ENCODE measurements around the gene KNCN.

The KNCN gene

DNA sequence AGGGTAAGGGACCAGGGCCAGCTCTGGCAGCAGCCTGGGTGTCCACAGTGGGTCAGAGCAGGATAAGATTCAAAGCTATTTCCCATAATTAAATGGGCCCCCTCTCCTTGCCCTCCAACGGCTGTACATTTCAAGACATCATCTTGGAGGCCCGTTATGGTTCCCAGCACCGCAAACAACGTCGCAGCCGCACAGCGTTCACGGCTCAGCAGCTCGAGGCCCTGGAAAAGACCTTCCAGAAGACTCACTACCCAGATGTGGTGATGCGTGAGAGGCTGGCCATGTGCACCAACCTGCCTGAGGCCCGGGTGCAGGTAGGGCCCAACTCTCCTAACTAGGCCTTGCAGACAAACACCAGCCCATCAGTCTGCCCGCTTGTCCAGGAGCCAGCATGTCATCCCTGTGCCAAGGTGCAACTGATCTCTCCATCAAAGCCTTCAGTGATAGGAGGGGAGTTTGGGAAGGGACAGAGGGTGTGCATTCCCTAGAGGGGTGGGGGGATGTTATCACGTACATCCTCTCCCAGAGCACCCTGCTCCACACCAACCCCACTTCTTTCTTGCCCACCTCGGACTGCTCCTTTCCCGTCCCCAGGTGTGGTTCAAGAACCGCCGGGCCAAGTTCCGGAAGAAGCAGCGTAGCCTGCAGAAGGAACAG lies 41.0 kb downstream of the KNCN start:
- TF ChIP-seq TAF1 (IDR thresholded peaks at IDR 0.05; ENCODE audit: borderline replicate concordance, insufficient read depth, low read length) (no peak), FOXP2 (optimal IDR thresholded peaks at IDR 0.05; ENCODE audit: borderline replicate concordance, extremely low read depth, extremely low read length, insufficient read depth) (no peak), SIN3A (IDR thresholded peaks at IDR 0.05; ENCODE audit: borderline replicate concordance, insufficient read depth, low read length) (no peak), POLR2AphosphoS5 (IDR thresholded peaks at IDR 0.05; ENCODE audit: low read depth, low read length) (no peak)
- TF ChIP-seq, protein P1, sequence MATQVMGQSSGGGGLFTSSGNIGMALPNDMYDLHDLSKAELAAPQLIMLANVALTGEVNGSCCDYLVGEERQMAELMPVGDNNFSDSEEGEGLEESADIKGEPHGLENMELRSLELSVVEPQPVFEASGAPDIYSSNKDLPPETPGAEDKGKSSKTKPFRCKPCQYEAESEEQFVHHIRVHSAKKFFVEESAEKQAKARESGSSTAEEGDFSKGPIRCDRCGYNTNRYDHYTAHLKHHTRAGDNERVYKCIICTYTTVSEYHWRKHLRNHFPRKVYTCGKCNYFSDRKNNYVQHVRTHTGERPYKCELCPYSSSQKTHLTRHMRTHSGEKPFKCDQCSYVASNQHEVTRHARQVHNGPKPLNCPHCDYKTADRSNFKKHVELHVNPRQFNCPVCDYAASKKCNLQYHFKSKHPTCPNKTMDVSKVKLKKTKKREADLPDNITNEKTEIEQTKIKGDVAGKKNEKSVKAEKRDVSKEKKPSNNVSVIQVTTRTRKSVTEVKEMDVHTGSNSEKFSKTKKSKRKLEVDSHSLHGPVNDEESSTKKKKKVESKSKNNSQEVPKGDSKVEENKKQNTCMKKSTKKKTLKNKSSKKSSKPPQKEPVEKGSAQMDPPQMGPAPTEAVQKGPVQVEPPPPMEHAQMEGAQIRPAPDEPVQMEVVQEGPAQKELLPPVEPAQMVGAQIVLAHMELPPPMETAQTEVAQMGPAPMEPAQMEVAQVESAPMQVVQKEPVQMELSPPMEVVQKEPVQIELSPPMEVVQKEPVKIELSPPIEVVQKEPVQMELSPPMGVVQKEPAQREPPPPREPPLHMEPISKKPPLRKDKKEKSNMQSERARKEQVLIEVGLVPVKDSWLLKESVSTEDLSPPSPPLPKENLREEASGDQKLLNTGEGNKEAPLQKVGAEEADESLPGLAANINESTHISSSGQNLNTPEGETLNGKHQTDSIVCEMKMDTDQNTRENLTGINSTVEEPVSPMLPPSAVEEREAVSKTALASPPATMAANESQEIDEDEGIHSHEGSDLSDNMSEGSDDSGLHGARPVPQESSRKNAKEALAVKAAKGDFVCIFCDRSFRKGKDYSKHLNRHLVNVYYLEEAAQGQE (IDR thresholded peaks at IDR 0.05; ENCODE audit: insufficient read depth in 1 of 2, low read depth in 2 of 2, low read length in 2 of 2), result no peak

DNA sequence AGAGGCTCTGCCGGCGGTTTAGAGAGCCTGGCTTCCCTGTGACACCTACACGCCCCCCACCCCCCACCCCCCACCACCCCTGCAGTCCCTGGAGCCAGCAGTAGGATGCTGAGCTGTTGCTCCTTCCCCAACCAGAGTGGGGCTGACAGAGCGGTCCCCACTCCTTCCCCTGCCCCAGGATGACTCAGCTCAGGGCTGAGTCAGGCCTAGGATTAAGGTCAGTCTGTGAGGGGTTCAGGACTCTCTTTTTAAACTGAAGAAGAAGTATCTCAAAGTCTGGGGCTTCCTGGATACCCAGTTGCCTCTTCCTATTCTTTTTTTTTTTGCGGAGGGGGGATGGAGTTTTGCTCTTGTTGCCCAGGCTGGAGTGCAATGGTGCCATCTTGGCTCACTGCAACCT lies 42.7 kb downstream of the KNCN start:
- TF ChIP-seq POLR2AphosphoS5 (IDR thresholded peaks at IDR 0.05; ENCODE audit: low read depth, low read length) (no peak), FOXP2 (optimal IDR thresholded peaks at IDR 0.05; ENCODE audit: borderline replicate concordance, extremely low read depth, extremely low read length, insufficient read depth) (no peak), TAF1 (IDR thresholded peaks at IDR 0.05; ENCODE audit: borderline replicate concordance, insufficient read depth, low read length) (no peak), SIN3A (IDR thresholded peaks at IDR 0.05; ENCODE audit: borderline replicate concordance, insufficient read depth, low read length) (no peak)
- TF ChIP-seq, protein P1 (IDR thresholded peaks at IDR 0.05; ENCODE audit: insufficient read depth in 1 of 2, low read depth in 2 of 2, low read length in 2 of 2), result no peak

DNA sequence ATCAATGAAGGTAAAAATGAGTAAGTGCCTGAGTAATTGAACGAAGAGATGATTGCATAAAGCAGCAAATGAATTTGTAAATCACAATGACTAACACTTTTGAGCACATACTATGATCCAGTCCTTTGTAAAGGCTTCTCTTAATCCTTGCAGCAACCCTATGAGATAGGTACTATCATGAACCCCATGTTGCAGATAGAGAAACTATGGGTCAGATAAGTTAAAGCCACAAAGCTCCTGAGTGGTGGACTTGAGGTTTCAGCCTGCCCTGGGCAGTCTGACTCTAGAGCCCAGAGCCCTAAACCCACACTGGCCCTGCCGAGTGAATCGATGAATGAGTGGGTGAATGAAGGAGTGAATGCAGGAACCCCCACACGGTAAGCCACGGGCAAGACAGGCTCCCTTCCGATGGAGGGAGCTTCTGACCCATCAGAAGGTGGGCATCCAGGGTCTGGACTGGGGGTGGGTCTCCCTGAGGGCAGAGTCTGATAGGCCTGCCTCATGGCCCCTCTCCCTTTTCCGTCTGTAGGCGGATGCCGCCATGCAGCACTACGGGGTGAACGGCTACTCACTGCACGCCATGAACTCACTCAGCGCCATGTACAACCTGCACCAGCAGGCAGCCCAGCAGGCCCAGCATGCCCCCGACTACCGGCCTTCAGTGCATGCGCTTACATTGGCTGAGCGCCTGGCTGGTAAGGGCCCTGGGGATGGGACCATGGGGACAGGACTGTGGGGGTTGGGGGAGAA lies 44.8 kb downstream of the KNCN start:
- TF ChIP-seq FOXP2 (optimal IDR thresholded peaks at IDR 0.05; ENCODE audit: borderline replicate concordance, extremely low read depth, extremely low read length, insufficient read depth) (no peak), SIN3A (IDR thresholded peaks at IDR 0.05; ENCODE audit: borderline replicate concordance, insufficient read depth, low read length) (no peak), TAF1 (IDR thresholded peaks at IDR 0.05; ENCODE audit: borderline replicate concordance, insufficient read depth, low read length) (no peak), POLR2AphosphoS5 (IDR thresholded peaks at IDR 0.05; ENCODE audit: low read depth, low read length) (no peak)
- TF ChIP-seq, protein P1 (IDR thresholded peaks at IDR 0.05; ENCODE audit: insufficient read depth in 1 of 2, low read depth in 2 of 2, low read length in 2 of 2), result no peak

DNA sequence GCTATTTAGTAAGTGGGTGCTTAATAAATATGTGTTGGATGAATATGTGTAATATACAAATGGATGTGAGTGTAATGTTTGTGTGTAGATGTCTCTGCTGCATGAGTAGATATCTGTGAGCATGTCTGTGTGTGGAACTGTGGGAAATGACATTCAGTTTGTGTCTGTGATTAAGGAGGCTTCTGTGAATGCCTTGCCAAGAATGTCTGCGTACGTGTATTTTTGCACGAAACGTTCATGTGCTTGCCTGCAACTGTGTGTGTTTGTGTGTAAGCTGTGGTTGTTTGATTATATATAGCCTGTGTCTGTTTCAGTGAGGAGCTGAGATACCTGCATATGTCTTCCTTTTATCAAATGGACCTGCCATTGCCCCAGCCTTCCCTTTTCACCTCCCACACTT lies 48.0 kb downstream of the KNCN start:
- TF ChIP-seq SIN3A (IDR thresholded peaks at IDR 0.05; ENCODE audit: borderline replicate concordance, insufficient read depth, low read length) (no peak), TAF1 (IDR thresholded peaks at IDR 0.05; ENCODE audit: borderline replicate concordance, insufficient read depth, low read length) (no peak), FOXP2 (optimal IDR thresholded peaks at IDR 0.05; ENCODE audit: borderline replicate concordance, extremely low read depth, extremely low read length, insufficient read depth) (no peak), POLR2AphosphoS5 (IDR thresholded peaks at IDR 0.05; ENCODE audit: low read depth, low read length) (no peak)
- TF ChIP-seq, protein P1 (IDR thresholded peaks at IDR 0.05; ENCODE audit: insufficient read depth in 1 of 2, low read depth in 2 of 2, low read length in 2 of 2), result no peak
